Stimulated activated naive CD4-positive, alpha-beta T cell treated with Interleukin-2 at 50 U/mL for 16 hours (primary cell): ENCODE data around the gene EID1.
"Not testable (repeated sequence)": the region's sequence is repeated elsewhere in the genome, so short reads cannot be mapped to it uniquely, and the experiment has no call there.

Source experiments
- DNase-seq: peaks from one replicate; lab custom pipeline; 2025; lab: John Stamatoyannopoulos, UW

Gene EID1

DNA sequence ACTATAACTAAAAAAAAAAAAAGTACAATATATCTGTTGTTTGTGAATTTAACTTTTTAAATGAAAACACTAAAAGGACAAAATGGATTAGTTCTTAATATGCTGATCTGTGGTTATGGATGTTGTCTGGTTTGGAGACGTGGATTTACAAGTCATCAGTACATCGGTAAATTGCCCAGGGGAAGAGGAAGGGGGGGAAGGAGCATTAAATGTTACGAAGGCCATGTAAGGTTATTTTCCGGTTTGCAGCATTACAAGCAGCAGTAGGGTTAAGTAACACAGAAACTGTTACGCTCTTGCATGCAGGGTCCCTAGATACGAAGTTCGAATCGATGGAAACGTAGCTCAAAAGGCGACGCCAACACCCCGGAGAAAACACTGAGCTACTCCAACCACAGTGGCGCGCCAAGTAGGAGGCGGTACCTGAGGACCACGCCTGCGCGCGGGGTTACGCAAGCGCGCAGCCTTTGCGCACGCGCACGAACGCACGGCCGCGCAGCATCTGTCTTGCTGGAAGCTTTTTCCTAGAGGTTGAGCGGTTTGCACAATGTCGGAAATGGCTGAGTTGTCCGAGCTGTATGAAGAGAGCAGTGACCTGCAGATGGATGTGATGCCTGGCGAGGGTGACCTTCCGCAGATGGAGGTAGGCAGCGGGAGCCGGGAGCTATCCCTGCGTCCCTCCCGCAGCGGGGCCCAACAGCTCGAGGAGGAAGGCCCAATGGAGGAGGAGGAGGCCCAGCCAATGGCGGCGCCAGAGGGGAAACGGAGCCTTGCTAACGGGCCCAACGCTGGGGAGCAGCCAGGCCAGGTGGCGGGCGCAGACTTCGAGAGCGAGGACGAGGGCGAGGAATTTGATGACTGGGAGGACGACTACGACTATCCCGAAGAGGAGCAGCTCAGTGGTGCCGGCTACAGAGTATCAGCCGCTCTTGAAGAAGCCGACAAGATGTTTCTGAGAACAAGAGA, at the start of gene EID1:
TSS of gene EID1 (plus strand) at position 505 of the 966 bp plus-strand sequence. CDS start at position 548, 43 bp downstream.
- peak; percentile 89 for DNase-seq

DNA sequence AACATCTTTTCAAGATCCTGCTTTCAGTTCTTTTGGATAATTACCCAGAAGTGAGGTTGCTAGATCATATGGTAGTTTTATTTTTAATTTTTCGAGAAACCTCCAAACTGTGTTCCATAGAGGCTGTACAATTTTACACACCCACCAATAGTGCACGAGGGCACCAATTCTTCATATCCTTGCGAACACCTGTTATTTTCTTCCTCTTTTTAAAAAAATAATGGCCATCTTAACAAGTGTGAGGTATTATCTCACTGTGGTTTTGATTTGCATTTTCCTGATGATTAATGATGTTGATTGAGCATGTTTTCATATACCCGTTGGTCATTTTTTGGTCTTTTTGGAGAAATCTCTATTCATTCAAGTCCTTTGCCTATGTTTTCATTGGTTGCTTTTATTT, 49.5 kb upstream of the EID1 start:
- DNase-seq, result no peak

- no peak for DNase-seq
These were observed 49.0 kb upstream of the EID1 start for GRCh38 chr15:48828906-48829305.

- DNase-seq, result no peak
These were observed 45.3 kb upstream of the EID1 start for GRCh38 chr15:48832648-48833047.

GRCh38 chr15:48833526-48834239, 44.3 kb upstream of the EID1 start:
- DNase-seq, result no peak

DNA sequence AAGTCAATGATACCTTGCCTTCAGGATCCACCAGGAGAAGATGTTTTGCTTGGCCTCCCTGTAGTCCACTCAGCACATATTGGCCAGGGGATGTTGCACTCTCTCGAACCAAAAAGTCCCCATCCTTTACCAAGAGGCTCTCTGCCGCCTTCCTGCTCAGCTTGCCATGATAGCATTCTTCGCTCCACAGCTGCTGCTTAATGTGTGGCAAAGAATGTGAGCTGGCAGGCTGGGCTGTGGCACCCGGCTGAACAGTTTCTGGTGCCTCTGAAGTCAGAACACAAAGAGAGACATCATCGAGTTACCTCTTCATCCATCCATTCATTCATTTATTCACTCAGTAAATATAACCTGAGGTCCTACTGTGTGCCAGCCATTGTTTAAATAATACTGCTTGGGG, 43.2 kb upstream of the EID1 start:
- no peak for DNase-seq

GRCh38 chr15:48842501-48842900, 35.4 kb upstream of the EID1 start:
- DNase-seq, result no peak

DNA sequence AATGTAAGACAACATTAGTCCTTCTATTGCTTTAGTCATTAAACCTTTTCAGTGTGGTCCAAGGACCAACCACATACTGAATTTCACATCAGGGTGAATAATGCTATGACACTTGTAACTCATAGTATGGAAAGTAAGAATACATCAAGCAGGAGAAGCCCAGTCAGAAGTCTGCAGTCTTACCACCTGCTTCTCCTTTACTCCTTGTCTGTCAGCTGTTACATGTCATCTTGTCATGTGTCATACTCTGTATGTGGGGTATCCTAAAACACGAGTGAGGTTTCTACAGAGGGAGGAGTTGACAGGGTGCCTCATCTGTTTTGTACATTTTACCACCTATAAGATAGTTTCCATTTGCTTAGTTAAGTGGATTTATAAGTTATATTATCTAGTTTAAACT, 32.8 kb upstream of the EID1 start:
- no peak for DNase-seq

- DNase-seq, result no peak
These were observed 27.3 kb upstream of the EID1 start for GRCh38 chr15:48850648-48851047.

- DNase-seq, result no peak
These were observed 26.0 kb upstream of the EID1 start for GRCh38 chr15:48851956-48852355.

DNA sequence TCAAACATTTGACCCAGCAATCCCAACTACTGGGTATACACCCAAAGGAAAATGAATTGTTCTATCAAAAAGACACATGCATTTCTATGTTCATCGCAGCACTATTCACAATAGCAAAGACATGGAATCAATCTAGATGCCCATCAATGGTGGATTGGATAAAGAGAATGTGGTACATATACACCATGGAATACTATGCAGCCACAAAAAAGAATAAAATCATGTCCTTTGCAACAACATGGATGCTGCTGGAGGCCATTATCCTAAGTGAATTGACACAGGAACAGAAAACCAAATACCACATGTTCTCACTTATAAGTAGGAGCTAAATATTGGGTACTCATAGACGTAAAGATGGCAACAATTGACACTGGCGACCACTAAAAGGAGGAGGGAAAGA, 23.5 kb upstream of the EID1 start:
- DNase-seq, result not testable (repeated sequence)

DNA sequence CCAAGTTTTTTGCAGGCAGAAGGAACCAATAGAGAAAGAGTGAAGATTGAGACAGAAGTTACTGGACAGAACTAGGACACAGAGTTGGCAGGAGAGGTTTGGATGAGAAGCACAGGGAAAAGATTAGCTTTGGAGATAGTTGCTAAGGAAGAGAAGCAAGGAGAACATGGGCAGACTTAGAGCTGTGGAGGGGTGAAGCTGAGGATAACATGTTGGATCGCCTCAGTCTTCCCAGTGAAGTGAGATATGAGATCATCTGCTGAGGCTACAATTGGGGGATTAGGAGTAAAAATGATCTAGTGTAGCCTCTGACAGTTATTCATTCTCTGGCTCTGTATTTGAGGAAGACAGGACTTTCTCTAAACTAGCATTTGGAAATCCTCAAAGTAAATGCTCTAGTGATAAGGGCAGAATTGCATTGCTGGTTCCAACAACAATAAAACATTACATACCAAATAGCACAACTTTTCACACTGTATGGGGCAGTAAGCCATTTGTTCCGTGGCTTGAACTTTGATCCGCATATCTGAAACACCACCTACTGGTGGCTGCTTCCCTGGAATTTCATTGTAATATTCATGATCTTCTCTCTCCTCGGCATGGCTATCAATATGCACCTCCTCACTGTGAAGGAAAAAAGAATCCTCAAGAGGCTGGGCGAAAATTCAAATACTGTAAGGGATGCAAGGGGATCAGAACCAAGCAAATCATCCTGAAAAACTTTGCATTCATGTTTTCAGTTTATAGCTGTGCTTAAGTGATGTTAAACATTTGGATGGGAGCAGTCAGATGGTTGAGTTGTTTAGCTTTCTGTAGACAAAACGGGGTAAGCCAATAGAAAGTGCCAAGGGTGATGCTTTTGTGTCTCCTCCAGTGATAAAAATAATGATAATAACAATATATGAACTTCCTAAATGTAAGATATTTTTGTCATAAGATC, 22.2 kb upstream of the EID1 start:
- DNase-seq, result no peak

- no peak for DNase-seq
These were observed 21.0 kb upstream of the EID1 start for GRCh38 chr15:48856942-48857341.

DNA sequence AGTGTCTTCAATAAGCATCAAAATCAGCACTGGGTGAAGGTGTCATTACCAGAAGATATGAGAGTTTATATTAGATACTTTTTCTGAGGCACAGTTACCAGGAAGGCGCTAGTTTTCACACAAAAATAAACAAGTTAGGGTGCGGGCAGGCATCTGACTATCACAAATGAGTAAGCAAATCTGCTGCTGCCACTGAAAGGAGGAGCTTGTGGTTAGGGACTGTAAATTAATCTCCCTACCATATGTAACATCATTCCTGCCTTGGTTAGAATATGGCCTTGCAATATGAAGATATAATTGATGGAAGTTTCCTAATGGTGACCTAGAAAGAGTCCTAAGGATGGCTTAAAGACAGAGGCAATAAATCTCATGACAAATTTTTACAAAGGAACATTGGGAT, 19.5 kb upstream of the EID1 start:
- DNase-seq, result no peak

- DNase-seq, result no peak
These were observed 18.5 kb upstream of the EID1 start for GRCh38 chr15:48859426-48859825.

GRCh38 chr15:48861813-48862431, 16.0 kb upstream of the EID1 start:
- no peak for DNase-seq

GRCh38 chr15:48862705-48863104, 15.2 kb upstream of the EID1 start:
- DNase-seq, result no peak

- no peak for DNase-seq
These were observed 12.4 kb upstream of the EID1 start for GRCh38 chr15:48865370-48866079.

DNA sequence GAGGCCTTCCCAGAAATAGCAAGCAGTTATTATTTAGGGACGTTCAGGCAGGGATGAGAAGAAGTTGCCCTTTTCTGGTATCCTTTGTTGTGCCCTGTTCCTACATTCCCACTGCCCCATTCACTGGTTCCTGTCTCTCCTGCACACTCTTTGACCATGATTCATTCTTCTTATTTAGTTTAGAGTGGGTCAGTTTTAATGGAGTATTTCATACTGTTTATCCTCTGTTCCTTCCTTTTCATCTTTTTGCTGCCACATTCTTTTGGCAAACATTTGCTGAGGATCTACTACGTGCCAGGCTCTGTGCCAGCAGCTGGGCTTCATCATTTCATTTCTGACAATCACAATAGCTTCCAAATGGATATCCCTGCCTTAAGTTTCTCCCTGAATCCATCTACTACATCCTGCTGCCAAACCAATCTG, 11.8 kb upstream of the EID1 start:
- no peak for DNase-seq

GRCh38 chr15:48868023-48868422, 9.9 kb upstream of the EID1 start:
- DNase-seq, result no peak

DNA sequence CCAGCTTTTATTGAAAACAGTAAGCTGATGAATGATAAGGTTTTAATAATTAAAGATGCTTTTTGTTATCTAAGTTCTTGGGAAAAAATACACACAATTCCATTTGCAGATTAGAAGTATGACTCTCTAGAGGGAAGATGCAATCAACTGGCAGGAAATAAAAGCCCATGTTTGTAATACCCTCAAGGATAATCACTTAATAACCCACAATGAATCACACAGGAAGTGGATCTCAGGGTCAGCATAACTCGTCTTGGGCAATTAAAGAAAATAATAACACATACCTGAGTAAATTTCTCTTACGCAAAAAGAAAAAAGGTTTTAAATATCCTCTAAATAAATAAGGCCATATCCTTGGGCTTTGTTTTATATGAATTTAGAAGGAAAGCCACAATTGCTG, 9.4 kb upstream of the EID1 start:
- DNase-seq, result no peak
